Measurements from ENCODE around the gene SPTBN1. TPM values are rescaled to one million over a fixed set of nuclear protein-coding genes. Genes with fewer than 3 reads are reported as not detected.

SPTBN1 gene
- total and polyA plus RNA-seq, 2 of the 4 experiments (the other 2 are of a cell fraction): 49.1 to 241 TPM

GRCh38 chr2:54680397-54681041, 224.4 kb downstream of the SPTBN1 start:
- DNase-seq (peak; percentile 45), ATAC-seq (ENCODE audit: low read depth) (no peak)
- in situ Hi-C loops (cut with MboI; ENCODE audit: low sequenced_read_pairs) (no loop called here), intact Hi-C loops (cut with micrococcal nuclease) (no loop called here), dilution Hi-C loops (cut with HindIII; ENCODE audit: low sequenced_read_pairs, unreplicated experiment) (no loop called here)
- Histone ChIP-seq H3K27ac (ENCODE audit: insufficient read depth, low read length) (no peak overlapping the region), H2AFZ (replicated peaks; ENCODE audit: low read length, poor library complexity) (peak overlapping the region; percentile 48), H3K79me1 (ENCODE audit: low read depth in 1 of 2, low read length in 2 of 2) (no peaks in the 10 kb centered on the region), H2BK5ac (ENCODE audit: low read depth, low read length, poor library complexity, severe bottlenecking) (no peak overlapping the region), H4K5ac (ENCODE audit: low read depth, low read length) (no peak overlapping the region), H2AK9ac (replicated peaks; ENCODE audit: low read depth, low read length, poor library complexity) (no peak overlapping the region), H3K36me3 (ENCODE audit: control insufficient read depth, insufficient read depth, low read length) (no peaks in the 10 kb centered on the region), H3K56ac (ENCODE audit: extremely low read depth, insufficient read depth, low read length) (no peak overlapping the region), H2BK15ac (ENCODE audit: low read depth, low read length) (no peak overlapping the region), H3K23ac (ENCODE audit: low read depth, low read length) (no peak overlapping the region), H3K4me1 (ENCODE audit: control insufficient read depth, insufficient read depth, low read length) (peaks cover 7% of the 10 kb centered on the region), H3K4me2 (ENCODE audit: low read depth, low read length) (no peak overlapping the region), H2BK120ac (ENCODE audit: low read depth, low read length) (no peak overlapping the region), H3K9me1 (ENCODE audit: insufficient read depth, low read length) (peaks cover 8% of the 10 kb centered on the region; the same call in 1 of the 2 replicates), H3K27me3 (ENCODE audit: control insufficient read depth, insufficient read depth, low read length) (peaks cover 2% of the 10 kb centered on the region; the same call in 1 of the 2 replicates), H4K8ac (ENCODE audit: low read depth in 2 of 2, low read length in 2 of 2) (no peak overlapping the region), H3K9me3 (ENCODE audit: control insufficient read depth, insufficient read depth, low read length) (no peaks in the 10 kb centered on the region), H3K18ac (ENCODE audit: low read depth, low read length) (no peak overlapping the region), H3K4me3 (ENCODE audit: insufficient read depth, low read depth, low read length) (no peak overlapping the region), H3K9ac (ENCODE audit: low read depth, low read length) (no peak overlapping the region), H4K20me1 (ENCODE audit: insufficient read depth, low read length) (no peaks in the 10 kb centered on the region), H3K4ac (ENCODE audit: low read depth, low read length) (no peak overlapping the region), H2BK20ac (ENCODE audit: low read depth, low read length) (no peak overlapping the region), H2AK5ac (ENCODE audit: low read depth, low read length) (no peak overlapping the region), H4K91ac (ENCODE audit: insufficient read depth, low read depth, low read length) (no peak overlapping the region), H3K14ac (replicated peaks; ENCODE audit: low read depth, low read length) (no peak overlapping the region)
- POLR2A ChIA-PET (ENCODE audit: unreplicated experiment): no interaction called here
- WGBS, 2 experiments (ENCODE audit: extremely low coverage in 2 of 2, insufficient read length in 1 of 2): no CpG with 5 or more reads among the region's 6 CpGs
- no TSS peak for BruUV-seq (replicated peaks)
- TF ChIP-seq MAFK (IDR thresholded peaks at IDR 0.05; ENCODE audit: low read depth, low read length) (no peak), MAZ (IDR thresholded peaks at IDR 0.05; ENCODE audit: borderline replicate concordance, low read depth, low read length) (no peak), SMC3 (IDR thresholded peaks at IDR 0.05; ENCODE audit: low read depth, low read length) (no peak), FOS (IDR thresholded peaks at IDR 0.05; ENCODE audit: low read depth, low read length) (no peak), RFX5 (IDR thresholded peaks at IDR 0.05; ENCODE audit: low read depth, low read length) (no peak), NFE2L2 (IDR thresholded peaks at IDR 0.05; ENCODE audit: low read depth, low read length) (no peak), MXI1 (IDR thresholded peaks at IDR 0.05; ENCODE audit: borderline replicate concordance, low read depth, low read length) (no peak), POLR2A (IDR thresholded peaks at IDR 0.05; ENCODE audit: low read depth, low read length) (no peak), CEBPB (IDR thresholded peaks at IDR 0.05; ENCODE audit: low read depth, low read length) (no peak), RCOR1 (IDR thresholded peaks at IDR 0.05; ENCODE audit: insufficient replicate concordance, low read length) (no peak)
- TF ChIP-seq, protein P1, sequence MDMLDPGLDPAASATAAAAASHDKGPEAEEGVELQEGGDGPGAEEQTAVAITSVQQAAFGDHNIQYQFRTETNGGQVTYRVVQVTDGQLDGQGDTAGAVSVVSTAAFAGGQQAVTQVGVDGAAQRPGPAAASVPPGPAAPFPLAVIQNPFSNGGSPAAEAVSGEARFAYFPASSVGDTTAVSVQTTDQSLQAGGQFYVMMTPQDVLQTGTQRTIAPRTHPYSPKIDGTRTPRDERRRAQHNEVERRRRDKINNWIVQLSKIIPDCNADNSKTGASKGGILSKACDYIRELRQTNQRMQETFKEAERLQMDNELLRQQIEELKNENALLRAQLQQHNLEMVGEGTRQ (IDR thresholded peaks at IDR 0.05; ENCODE audit: low read depth, low read length): no peak
- TF ChIP-seq, protein P2, sequence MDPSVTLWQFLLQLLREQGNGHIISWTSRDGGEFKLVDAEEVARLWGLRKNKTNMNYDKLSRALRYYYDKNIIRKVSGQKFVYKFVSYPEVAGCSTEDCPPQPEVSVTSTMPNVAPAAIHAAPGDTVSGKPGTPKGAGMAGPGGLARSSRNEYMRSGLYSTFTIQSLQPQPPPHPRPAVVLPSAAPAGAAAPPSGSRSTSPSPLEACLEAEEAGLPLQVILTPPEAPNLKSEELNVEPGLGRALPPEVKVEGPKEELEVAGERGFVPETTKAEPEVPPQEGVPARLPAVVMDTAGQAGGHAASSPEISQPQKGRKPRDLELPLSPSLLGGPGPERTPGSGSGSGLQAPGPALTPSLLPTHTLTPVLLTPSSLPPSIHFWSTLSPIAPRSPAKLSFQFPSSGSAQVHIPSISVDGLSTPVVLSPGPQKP (IDR thresholded peaks at IDR 0.05; ENCODE audit: borderline replicate concordance, low read depth, low read length): no peak
- CTCF ChIA-PET: interaction anchor here (0.7 kb wide), 2 partner anchors 12 to 14 kb away, joined by 3 to 8 read pairs; no protein-coding TSS in a partner anchor

Measured in IMR-90 (cell line).